ENCODE results near the gene TOMM40L.

Gene TOMM40L

DNA sequence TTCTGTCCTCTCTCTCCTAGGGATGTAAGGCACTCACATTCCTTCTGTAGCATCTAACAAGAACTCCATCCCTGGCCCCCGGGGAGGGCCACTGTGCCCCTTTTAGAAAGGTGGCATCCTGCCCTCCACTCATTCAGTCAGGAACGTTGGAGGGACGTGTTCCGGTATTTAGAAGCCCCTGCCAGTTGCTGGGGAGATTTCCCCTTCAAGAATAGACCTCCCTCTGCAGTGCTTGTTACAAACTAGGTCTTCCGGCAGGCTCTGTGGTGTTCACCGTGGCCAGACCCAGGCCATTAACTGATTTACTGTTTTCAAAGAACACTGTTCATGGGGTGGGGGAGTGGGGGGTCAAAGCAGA, 33.5 kb downstream of the TOMM40L start:
- no peak for DNase-seq (ENCODE audit: low read depth)
- TF ChIP-seq, protein P1, sequence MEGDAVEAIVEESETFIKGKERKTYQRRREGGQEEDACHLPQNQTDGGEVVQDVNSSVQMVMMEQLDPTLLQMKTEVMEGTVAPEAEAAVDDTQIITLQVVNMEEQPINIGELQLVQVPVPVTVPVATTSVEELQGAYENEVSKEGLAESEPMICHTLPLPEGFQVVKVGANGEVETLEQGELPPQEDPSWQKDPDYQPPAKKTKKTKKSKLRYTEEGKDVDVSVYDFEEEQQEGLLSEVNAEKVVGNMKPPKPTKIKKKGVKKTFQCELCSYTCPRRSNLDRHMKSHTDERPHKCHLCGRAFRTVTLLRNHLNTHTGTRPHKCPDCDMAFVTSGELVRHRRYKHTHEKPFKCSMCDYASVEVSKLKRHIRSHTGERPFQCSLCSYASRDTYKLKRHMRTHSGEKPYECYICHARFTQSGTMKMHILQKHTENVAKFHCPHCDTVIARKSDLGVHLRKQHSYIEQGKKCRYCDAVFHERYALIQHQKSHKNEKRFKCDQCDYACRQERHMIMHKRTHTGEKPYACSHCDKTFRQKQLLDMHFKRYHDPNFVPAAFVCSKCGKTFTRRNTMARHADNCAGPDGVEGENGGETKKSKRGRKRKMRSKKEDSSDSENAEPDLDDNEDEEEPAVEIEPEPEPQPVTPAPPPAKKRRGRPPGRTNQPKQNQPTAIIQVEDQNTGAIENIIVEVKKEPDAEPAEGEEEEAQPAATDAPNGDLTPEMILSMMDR (IDR thresholded peaks at IDR 0.05; ENCODE audit: control insufficient read depth, extremely low read depth, insufficient read depth), result no peak
- H3K4me3 ChIP-seq (ENCODE audit: low read depth, low read length), result no peak overlapping the region

DNA sequence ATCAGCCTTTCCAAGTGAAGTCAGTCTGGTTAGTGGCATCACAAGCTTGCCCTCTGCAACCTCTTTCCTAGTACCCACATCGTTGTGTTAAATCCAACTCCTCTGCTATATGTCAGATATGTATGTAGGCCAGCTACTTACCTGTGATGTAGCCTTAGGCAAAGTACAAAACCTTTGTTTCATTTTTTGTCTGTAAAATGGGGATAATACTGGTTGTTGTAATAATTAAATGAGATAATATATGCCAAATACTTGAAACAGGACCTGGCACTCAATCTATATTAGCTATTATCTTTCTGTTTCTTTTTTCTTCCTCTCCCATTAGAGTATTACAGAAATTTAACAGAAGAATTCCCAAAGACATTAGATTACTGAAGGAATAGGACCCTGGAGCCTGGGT, 33.9 kb downstream of the TOMM40L start:
- H3K4me3 ChIP-seq (ENCODE audit: low read depth, low read length), result no peak overlapping the region
- TF ChIP-seq, protein P1 (IDR thresholded peaks at IDR 0.05; ENCODE audit: control insufficient read depth, extremely low read depth, insufficient read depth), result no peak
- no peak for DNase-seq (ENCODE audit: low read depth)

DNA sequence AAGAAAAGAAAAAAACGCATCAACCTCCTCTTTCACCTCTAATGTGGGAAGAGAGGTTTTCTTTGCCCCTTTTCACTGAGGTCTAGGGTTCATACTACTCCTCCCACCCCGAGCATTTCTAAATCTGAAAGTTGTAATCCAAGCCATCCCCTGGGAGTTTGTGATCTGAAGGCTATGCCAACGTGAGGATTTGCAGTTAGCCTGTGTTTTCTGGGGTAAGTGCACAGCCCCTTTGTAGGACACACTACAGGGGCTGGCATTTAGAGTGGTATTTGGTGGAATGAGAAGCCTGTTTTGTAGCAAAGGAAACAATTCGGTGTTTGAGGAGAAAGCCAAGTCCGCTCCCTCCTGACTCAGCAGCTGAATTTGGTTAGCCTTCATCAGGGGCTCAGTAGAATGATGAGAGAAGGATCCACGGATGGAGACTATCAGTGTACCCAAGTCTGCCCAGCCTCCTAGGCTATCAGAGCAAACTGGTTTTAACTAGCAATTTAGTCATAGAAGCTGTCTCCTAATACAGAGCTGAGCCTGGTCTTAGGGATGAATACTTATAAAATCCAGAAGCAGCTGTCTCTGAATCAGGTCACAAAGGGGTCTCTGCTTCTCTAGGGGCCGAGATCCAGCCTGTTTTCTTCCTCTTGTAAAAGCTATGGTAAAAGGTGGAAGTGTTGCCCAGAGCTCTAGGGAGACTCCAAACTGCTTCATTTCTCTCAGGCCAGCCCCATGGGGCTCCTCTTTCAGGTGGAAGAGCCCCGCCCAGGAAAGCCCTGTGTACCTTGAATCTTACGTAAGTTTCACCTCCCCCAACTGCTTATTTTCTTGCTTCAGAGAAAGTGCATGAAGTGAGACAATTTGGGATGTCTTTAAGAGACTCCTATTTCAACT, 34.8 kb downstream of the TOMM40L start:
- DNase-seq (ENCODE audit: low read depth), result no peak
- no peak overlapping the region for H3K4me3 ChIP-seq (ENCODE audit: low read depth, low read length)
- TF ChIP-seq, protein P1 (IDR thresholded peaks at IDR 0.05; ENCODE audit: control insufficient read depth, extremely low read depth, insufficient read depth), result no peak

- TF ChIP-seq, protein P1 (IDR thresholded peaks at IDR 0.05; ENCODE audit: control insufficient read depth, extremely low read depth, insufficient read depth), result no peak
- no peak for DNase-seq (ENCODE audit: low read depth)
Observed at GRCh38 chr1:161261261-161262235, 35.7 kb downstream of the TOMM40L start.

GRCh38 chr1:161265305-161265704, 39.4 kb downstream of the TOMM40L start:
- no peak for DNase-seq (ENCODE audit: low read depth)
- no peak overlapping the region for H3K4me3 ChIP-seq (ENCODE audit: low read depth, low read length)
- TF ChIP-seq, protein P1 (IDR thresholded peaks at IDR 0.05; ENCODE audit: control insufficient read depth, extremely low read depth, insufficient read depth), result no peak

More at GRCh38 chr1:161261261-161262235, 35.7 kb downstream of the TOMM40L start:
- no peak overlapping the region for H3K4me3 ChIP-seq (ENCODE audit: low read depth, low read length)

GRCh38 chr1:161266202-161266601, 40.3 kb downstream of the TOMM40L start:
- TF ChIP-seq, protein P1 (IDR thresholded peaks at IDR 0.05; ENCODE audit: control insufficient read depth, extremely low read depth, insufficient read depth), result no peak
- H3K4me3 ChIP-seq (ENCODE audit: low read depth, low read length), result no peak overlapping the region
- no peak for DNase-seq (ENCODE audit: low read depth)
